ENCODE data around the gene SMPDL3B.

Gene SMPDL3B

GRCh38 chr1:27960762-27961645 lies 26.2 kb downstream of the SMPDL3B start:
- CTCF ChIA-PET, result interaction anchor here (0.7 to 4.6 kb wide), 4 partner anchors 13 to 103 kb away, joined by 3 to 32 read pairs (median 5); no protein-coding TSS in a partner anchor
- POLR2A ChIA-PET, result interaction anchor here (0.8 to 1.1 kb wide), 3 partner anchors 10 to 131 kb away, joined by 3 to 5 read pairs (median 4); no protein-coding TSS in a partner anchor

DNA sequence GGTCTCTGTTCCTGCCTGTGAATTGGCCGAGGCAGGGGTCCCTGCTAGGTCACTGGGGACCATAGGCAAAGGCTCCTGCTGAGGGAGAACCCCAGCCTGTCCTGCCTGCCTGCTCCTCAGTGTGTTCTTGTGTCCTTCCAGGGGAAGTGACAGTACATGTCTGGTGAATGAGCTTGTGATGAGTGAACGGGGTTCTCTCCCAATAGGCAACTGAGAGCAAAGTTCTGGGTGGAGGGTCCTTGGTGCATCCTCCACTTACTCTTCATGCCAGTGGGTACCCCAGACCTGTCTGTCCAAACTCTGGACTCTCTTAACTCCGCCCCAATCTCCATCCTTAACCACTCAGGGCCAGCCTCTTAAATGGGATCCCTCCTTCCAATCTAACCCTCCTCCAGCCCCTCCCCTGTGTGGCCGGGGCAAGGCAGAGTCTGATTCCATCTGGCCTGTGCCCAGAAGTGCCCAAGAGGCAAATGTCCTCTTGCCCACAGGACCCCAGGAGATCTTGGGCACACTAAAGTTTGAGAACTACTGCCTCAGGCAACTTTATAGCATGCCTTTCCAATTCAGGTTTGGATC lies 26.9 kb downstream of the SMPDL3B start:
- no peaks in the 10 kb centered on the region for H3K9me3 ChIP-seq (ENCODE audit: control insufficient read depth, insufficient read depth, low read depth, low read length)
- TF ChIP-seq ZNF292 (tag by site-specific recombination; IDR thresholded peaks at IDR 0.05; ENCODE audit: borderline replicate concordance, low read depth) (no peak), SP3 (tag by site-specific recombination; IDR thresholded peaks at IDR 0.05) (peak; percentile 61), ZBTB20 (tag by site-specific recombination; IDR thresholded peaks at IDR 0.05) (peak; percentile 24; the same call in 1 of the 2 replicates), ZFP69B (tag by site-specific recombination; IDR thresholded peaks at IDR 0.05) (0 out of 2 replicates have a peak, but pooled peaks have one; percentile 50), SP2 (tag by site-specific recombination; IDR thresholded peaks at IDR 0.05) (peak; percentile 76)
- H3K36me3 ChIP-seq (ENCODE audit: control insufficient read depth in 2 of 2, insufficient read depth in 1 of 2, low read length in 2 of 2), result peaks cover 3 to 38% of the 10 kb centered on the region in 2 experiments; a peak in 2 of 3 replicates
- ChIA-PET CTCF (interaction anchor here (0.7 to 1.2 kb wide), 3 partner anchors 12 to 104 kb away, joined by 3 to 7 read pairs (median 3); no protein-coding TSS in a partner anchor), POLR2A (interaction anchor here (0.8 to 1.1 kb wide), 2 partner anchors 10 to 132 kb away, joined by 4 to 5 read pairs; no protein-coding TSS in a partner anchor)
- H3K4me3 ChIP-seq (ENCODE audit: low read depth, low read length), result no peak overlapping the region
- H3K4me1 ChIP-seq (ENCODE audit: control insufficient read depth, insufficient read depth, low read length), result no peaks in the 10 kb centered on the region
- H3K27ac ChIP-seq (ENCODE audit: extremely low read depth, low read depth, low read length), result no peak overlapping the region

More at GRCh38 chr1:27960762-27961645, 26.2 kb downstream of the SMPDL3B start:
- H3K36me3 ChIP-seq (ENCODE audit: control insufficient read depth in 2 of 2, insufficient read depth in 1 of 2, low read length in 2 of 2), result peaks cover 3 to 31% of the 10 kb centered on the region in 2 experiments; a peak in 2 of 3 replicates
- H3K4me3 ChIP-seq (ENCODE audit: low read depth, low read length), result peak overlapping the region; percentile 77; the same call in 1 of the 2 replicates
- H3K9me3 ChIP-seq (ENCODE audit: control insufficient read depth, insufficient read depth, low read depth, low read length), result no peaks in the 10 kb centered on the region
- no peaks in the 10 kb centered on the region for H3K4me1 ChIP-seq (ENCODE audit: control insufficient read depth, insufficient read depth, low read length)
- TF ChIP-seq ZNF324 (tag by site-specific recombination; IDR thresholded peaks at IDR 0.05), result no peak
- no peak for TF ChIP-seq ZNF560 (tag by site-specific recombination; IDR thresholded peaks at IDR 0.05; ENCODE audit: borderline replicate concordance)
- TF ChIP-seq ZNF184 (tag by site-specific recombination; IDR thresholded peaks at IDR 0.05), result no peak
- no peak for TF ChIP-seq ATF2 (tag by site-specific recombination; IDR thresholded peaks at IDR 0.05; ENCODE audit: low read depth)
- no peak for TF ChIP-seq RBAK (tag by site-specific recombination; IDR thresholded peaks at IDR 0.05)
- no peak for TF ChIP-seq YY2 (tag by site-specific recombination; IDR thresholded peaks at IDR 0.05)
- TF ChIP-seq, protein P1, sequence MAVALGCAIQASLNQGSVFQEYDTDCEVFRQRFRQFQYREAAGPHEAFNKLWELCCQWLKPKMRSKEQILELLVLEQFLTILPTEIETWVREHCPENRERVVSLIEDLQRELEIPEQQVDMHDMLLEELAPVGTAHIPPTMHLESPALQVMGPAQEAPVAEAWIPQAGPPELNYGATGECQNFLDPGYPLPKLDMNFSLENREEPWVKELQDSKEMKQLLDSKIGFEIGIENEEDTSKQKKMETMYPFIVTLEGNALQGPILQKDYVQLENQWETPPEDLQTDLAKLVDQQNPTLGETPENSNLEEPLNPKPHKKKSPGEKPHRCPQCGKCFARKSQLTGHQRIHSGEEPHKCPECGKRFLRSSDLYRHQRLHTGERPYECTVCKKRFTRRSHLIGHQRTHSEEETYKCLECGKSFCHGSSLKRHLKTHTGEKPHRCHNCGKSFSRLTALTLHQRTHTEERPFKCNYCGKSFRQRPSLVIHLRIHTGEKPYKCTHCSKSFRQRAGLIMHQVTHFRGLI (tag by site-specific recombination; IDR thresholded peaks at IDR 0.05), result no peak
- no peak for TF ChIP-seq ZNF670 (tag by site-specific recombination; IDR thresholded peaks at IDR 0.05; ENCODE audit: low read depth)
- H3K27ac ChIP-seq (ENCODE audit: extremely low read depth, low read depth, low read length), result no peak overlapping the region

DNA sequence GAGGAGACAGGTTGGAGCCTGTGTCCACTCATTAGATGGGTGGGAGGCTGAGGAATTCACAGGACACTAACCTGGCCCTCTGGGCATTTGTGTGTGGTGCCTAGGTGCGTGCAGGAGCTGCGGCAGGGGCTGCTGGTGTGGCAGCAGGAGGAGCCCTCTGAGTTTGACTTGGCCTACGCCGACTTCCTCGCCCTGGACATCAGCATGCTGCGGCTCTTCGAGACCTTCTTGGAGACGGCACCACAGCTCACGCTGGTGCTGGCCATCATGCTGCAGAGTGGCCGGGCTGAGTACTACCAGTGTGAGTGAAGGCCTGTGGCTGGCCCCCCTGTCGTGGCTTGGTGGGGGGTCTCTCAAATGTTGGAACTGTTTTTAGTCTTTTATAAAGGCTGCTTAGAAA lies 28.6 kb downstream of the SMPDL3B start:
- Histone ChIP-seq H3K9me3 (ENCODE audit: control insufficient read depth, insufficient read depth, low read depth, low read length) (no peaks in the 10 kb centered on the region), H3K4me3 (ENCODE audit: low read depth, low read length) (no peak overlapping the region), H3K4me1 (ENCODE audit: control insufficient read depth, insufficient read depth, low read length) (no peaks in the 10 kb centered on the region), H3K36me3 (ENCODE audit: control insufficient read depth in 2 of 2, insufficient read depth in 1 of 2, low read length in 2 of 2) (peaks cover 3 to 55% of the 10 kb centered on the region in 2 experiments; a peak in 2 of 3 replicates), H3K27ac (ENCODE audit: extremely low read depth, low read depth, low read length) (no peak overlapping the region)
- TF ChIP-seq, protein P2, sequence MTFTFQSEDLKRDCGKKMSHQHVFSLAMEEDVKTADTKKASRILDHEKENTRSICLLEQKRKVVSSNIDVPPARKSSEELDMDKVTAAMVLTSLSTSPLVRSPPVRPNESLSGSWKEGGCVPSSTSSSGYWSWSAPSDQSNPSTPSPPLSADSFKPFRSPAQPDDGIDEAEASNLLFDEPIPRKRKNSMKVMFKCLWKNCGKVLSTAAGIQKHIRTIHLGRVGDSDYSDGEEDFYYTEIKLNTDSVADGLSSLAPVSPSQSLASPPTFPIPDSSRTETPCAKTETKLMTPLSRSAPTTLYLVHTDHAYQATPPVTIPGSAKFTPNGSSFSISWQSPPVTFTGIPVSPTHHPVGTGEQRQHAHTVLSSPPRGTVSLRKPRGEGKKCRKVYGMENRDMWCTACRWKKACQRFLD (tag by site-specific recombination; IDR thresholded peaks at IDR 0.05), result no peak
- TF ChIP-seq ZNF529 (tag by site-specific recombination; IDR thresholded peaks at IDR 0.05; ENCODE audit: insufficient replicate concordance) (no peak), YY1 (tag by site-specific recombination; IDR thresholded peaks at IDR 0.05) (no peak), ZNF558 (tag by site-specific recombination; IDR thresholded peaks at IDR 0.05) (no peak), ZNF202 (tag by site-specific recombination; IDR thresholded peaks at IDR 0.05; ENCODE audit: borderline replicate concordance) (no peak)
- POLR2A ChIA-PET, result no interaction called here
- CTCF ChIA-PET, result no interaction called here

All from HEK293 (cell line).